ENCODE results near the gene SIT1.

The SIT1 gene

GRCh38 chr9:35682051-35682450 lies 31.3 kb upstream of the SIT1 start:
- Histone ChIP-seq H3K36me3 (ENCODE audit: control insufficient read depth, insufficient read depth, low read length, severe bottlenecking) (peaks cover 43% of the 10 kb centered on the region), H3K4me3 (ENCODE audit: low read length) (no peak overlapping the region)
- DNase-seq (ENCODE audit: low read depth) = no peak

DNA sequence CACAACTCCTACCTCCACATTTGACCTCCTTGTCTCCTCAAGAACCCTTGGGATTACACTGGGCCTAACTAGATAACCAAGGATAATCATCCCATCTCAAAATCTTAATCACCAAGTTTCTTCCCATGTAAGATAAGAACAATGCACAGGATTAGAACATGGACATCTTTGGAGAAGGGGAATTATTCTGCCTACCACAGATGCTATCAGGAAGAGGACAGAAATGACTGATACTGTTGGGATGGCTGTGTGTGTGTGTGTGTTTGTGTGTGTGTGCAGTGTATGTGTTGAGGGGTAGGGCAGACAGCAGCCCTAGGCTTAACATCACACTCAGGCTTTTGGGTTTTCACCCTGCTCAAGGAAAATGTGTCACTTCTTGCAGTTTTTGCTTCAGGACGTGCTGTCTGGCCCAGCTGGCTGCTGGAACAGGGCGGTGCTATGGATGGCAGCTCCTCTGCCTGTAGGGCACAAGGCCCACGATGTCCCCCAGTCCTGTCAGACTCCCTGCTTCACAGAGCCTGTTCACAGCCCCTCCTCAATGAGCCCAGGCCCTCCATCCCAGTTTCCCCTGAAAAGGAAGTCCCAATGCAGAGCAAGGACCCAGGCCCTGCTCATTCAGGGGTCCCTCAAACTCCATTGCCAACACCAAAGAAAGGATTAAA lies 30.7 kb upstream of the SIT1 start:
- Histone ChIP-seq H3K27me3 (replicated peaks; ENCODE audit: control insufficient read depth, insufficient read depth, low read length) (no peaks in the 10 kb centered on the region), H3K4me3 (ENCODE audit: low read length) (no peak overlapping the region), H3K36me3 (ENCODE audit: control insufficient read depth, insufficient read depth, low read length, severe bottlenecking) (peaks cover 43% of the 10 kb centered on the region), H3K9ac (ENCODE audit: low read length) (no peak overlapping the region), H3K9me3 (ENCODE audit: control insufficient read depth, low read length) (no peaks in the 10 kb centered on the region), H3K4me1 (ENCODE audit: control insufficient read depth, insufficient read depth, low read length) (peaks cover 10% of the 10 kb centered on the region)
- DNase-seq (ENCODE audit: low read depth) = no peak

More at GRCh38 chr9:35682051-35682450, 31.3 kb upstream of the SIT1 start:
- Histone ChIP-seq H3K27me3 (replicated peaks; ENCODE audit: control insufficient read depth, insufficient read depth, low read length) (no peaks in the 10 kb centered on the region), H3K9me3 (ENCODE audit: control insufficient read depth, low read length) (no peaks in the 10 kb centered on the region), H3K9ac (ENCODE audit: low read length) (no peak overlapping the region), H3K4me1 (ENCODE audit: control insufficient read depth, insufficient read depth, low read length) (peaks cover 16% of the 10 kb centered on the region)

- DNase-seq (ENCODE audit: low read depth) = no peak
- H3K4me3 ChIP-seq (ENCODE audit: low read length) = no peak overlapping the region
- no peaks in the 10 kb centered on the region for H3K9me3 ChIP-seq (ENCODE audit: control insufficient read depth, low read length)
- no peak overlapping the region for H3K9ac ChIP-seq (ENCODE audit: low read length)
- peaks cover 40% of the 10 kb centered on the region for H3K36me3 ChIP-seq (ENCODE audit: control insufficient read depth, insufficient read depth, low read length, severe bottlenecking)
- H3K27me3 ChIP-seq (replicated peaks; ENCODE audit: control insufficient read depth, insufficient read depth, low read length) = no peaks in the 10 kb centered on the region
- peaks cover 8% of the 10 kb centered on the region for H3K4me1 ChIP-seq (ENCODE audit: control insufficient read depth, insufficient read depth, low read length)
These were observed 29.8 kb upstream of the SIT1 start for GRCh38 chr9:35680331-35681105.

DNA sequence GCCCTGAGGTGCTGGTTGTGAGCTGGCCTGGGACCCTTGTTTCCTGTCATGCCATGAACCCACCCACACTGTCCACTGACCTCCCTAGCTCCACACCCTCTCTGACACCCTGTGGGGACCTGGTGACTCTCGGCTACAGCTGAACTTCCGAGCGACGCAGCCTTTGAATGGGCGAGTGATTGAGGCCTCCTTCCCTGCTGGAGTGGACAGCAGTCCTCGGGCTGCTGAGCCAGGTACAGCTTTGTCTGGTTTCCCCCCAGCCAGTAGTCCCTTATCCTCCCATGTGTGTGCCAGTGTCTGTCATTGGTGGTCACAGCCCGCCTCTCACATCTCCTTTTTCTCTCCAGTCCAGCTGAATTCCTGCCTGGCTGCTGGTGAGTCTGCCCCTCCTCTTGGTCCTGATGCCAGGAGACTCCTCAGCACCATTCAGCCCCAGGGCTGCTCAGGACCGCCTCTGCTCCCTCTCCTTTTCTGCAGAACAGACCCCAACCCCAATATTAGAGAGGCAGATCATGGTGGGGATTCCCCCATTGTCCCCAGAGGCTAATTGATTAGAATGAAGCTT lies 29.1 kb upstream of the SIT1 start:
- H3K4me3 ChIP-seq (ENCODE audit: low read length) = no peak overlapping the region
- H3K9ac ChIP-seq (ENCODE audit: low read length) = no peak overlapping the region
- H3K36me3 ChIP-seq (ENCODE audit: control insufficient read depth, insufficient read depth, low read length, severe bottlenecking) = peaks cover 33% of the 10 kb centered on the region
- H3K4me1 ChIP-seq (ENCODE audit: control insufficient read depth, insufficient read depth, low read length) = peaks cover 8% of the 10 kb centered on the region
- no peaks in the 10 kb centered on the region for H3K9me3 ChIP-seq (ENCODE audit: control insufficient read depth, low read length)
- DNase-seq (ENCODE audit: low read depth) = no peak
- no peaks in the 10 kb centered on the region for H3K27me3 ChIP-seq (replicated peaks; ENCODE audit: control insufficient read depth, insufficient read depth, low read length)

- no peaks in the 10 kb centered on the region for H3K9me3 ChIP-seq (ENCODE audit: control insufficient read depth, low read length)
- H3K9ac ChIP-seq (ENCODE audit: low read length) = no peak overlapping the region
- peaks cover 26% of the 10 kb centered on the region for H3K36me3 ChIP-seq (ENCODE audit: control insufficient read depth, insufficient read depth, low read length, severe bottlenecking)
- H3K4me1 ChIP-seq (ENCODE audit: control insufficient read depth, insufficient read depth, low read length) = peaks cover 8% of the 10 kb centered on the region
- H3K4me3 ChIP-seq (ENCODE audit: low read length) = no peak overlapping the region
- DNase-seq (ENCODE audit: low read depth) = no peak
- H3K27me3 ChIP-seq (replicated peaks; ENCODE audit: control insufficient read depth, insufficient read depth, low read length) = no peaks in the 10 kb centered on the region
These were observed 28.4 kb upstream of the SIT1 start for GRCh38 chr9:35679091-35679490.

DNA sequence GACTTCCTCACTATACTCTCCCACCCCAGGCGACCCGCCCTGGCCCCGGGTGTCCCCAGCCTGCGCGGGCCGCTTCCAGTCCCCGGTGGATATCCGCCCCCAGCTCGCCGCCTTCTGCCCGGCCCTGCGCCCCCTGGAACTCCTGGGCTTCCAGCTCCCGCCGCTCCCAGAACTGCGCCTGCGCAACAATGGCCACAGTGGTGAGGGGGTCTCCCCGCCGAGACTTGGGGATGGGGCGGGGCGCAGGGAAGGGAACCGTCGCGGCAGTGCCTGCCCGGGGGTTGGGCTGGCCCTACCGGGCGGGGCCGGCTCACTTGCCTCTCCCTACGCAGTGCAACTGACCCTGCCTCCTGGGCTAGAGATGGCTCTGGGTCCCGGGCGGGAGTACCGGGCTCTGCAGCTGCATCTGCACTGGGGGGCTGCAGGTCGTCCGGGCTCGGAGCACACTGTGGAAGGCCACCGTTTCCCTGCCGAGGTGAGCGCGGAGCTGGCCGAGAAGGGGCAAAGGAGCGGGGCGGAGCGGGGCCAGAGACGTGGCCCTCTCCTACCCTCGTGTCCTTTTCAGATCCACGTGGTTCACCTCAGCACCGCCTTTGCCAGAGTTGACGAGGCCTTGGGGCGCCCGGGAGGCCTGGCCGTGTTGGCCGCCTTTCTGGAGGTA lies 25.1 kb upstream of the SIT1 start:
- H3K4me1 ChIP-seq (ENCODE audit: control insufficient read depth, insufficient read depth, low read length) = peaks cover 5% of the 10 kb centered on the region
- peak; percentile 50 for DNase-seq (ENCODE audit: low read depth)
- no peaks in the 10 kb centered on the region for H3K27me3 ChIP-seq (replicated peaks; ENCODE audit: control insufficient read depth, insufficient read depth, low read length)
- H3K9me3 ChIP-seq (ENCODE audit: control insufficient read depth, low read length) = no peaks in the 10 kb centered on the region
- H3K4me3 ChIP-seq (ENCODE audit: low read length) = peak overlapping the region; percentile 74
- peak overlapping the region; percentile 67 for H3K9ac ChIP-seq (ENCODE audit: low read length)
- no peaks in the 10 kb centered on the region for H3K36me3 ChIP-seq (ENCODE audit: control insufficient read depth, insufficient read depth, low read length, severe bottlenecking)

GRCh38 chr9:35675204-35675603 lies 24.5 kb upstream of the SIT1 start:
- H3K9ac ChIP-seq (ENCODE audit: low read length) = no peak overlapping the region
- no peaks in the 10 kb centered on the region for H3K9me3 ChIP-seq (ENCODE audit: control insufficient read depth, low read length)
- no peak for DNase-seq (ENCODE audit: low read depth)
- H3K4me3 ChIP-seq (ENCODE audit: low read length) = peak overlapping the region; percentile 74
- peaks cover 5% of the 10 kb centered on the region for H3K4me1 ChIP-seq (ENCODE audit: control insufficient read depth, insufficient read depth, low read length)
- no peaks in the 10 kb centered on the region for H3K36me3 ChIP-seq (ENCODE audit: control insufficient read depth, insufficient read depth, low read length, severe bottlenecking)
- no peaks in the 10 kb centered on the region for H3K27me3 ChIP-seq (replicated peaks; ENCODE audit: control insufficient read depth, insufficient read depth, low read length)

DNA sequence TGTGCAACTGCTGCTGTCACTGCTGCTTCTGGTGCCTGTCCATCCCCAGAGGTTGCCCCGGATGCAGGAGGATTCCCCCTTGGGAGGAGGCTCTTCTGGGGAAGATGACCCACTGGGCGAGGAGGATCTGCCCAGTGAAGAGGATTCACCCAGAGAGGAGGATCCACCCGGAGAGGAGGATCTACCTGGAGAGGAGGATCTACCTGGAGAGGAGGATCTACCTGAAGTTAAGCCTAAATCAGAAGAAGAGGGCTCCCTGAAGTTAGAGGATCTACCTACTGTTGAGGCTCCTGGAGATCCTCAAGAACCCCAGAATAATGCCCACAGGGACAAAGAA lies 23.3 kb upstream of the SIT1 start:
- DNase-seq (ENCODE audit: low read depth) = no peak
- H3K27me3 ChIP-seq (replicated peaks; ENCODE audit: control insufficient read depth, insufficient read depth, low read length) = no peaks in the 10 kb centered on the region
- H3K36me3 ChIP-seq (ENCODE audit: control insufficient read depth, insufficient read depth, low read length, severe bottlenecking) = no peaks in the 10 kb centered on the region
- H3K4me1 ChIP-seq (ENCODE audit: control insufficient read depth, insufficient read depth, low read length) = peaks cover 5% of the 10 kb centered on the region
- H3K9ac ChIP-seq (ENCODE audit: low read length) = no peak overlapping the region
- H3K4me3 ChIP-seq (ENCODE audit: low read length) = no peak overlapping the region
- H3K9me3 ChIP-seq (ENCODE audit: control insufficient read depth, low read length) = no peaks in the 10 kb centered on the region

DNA sequence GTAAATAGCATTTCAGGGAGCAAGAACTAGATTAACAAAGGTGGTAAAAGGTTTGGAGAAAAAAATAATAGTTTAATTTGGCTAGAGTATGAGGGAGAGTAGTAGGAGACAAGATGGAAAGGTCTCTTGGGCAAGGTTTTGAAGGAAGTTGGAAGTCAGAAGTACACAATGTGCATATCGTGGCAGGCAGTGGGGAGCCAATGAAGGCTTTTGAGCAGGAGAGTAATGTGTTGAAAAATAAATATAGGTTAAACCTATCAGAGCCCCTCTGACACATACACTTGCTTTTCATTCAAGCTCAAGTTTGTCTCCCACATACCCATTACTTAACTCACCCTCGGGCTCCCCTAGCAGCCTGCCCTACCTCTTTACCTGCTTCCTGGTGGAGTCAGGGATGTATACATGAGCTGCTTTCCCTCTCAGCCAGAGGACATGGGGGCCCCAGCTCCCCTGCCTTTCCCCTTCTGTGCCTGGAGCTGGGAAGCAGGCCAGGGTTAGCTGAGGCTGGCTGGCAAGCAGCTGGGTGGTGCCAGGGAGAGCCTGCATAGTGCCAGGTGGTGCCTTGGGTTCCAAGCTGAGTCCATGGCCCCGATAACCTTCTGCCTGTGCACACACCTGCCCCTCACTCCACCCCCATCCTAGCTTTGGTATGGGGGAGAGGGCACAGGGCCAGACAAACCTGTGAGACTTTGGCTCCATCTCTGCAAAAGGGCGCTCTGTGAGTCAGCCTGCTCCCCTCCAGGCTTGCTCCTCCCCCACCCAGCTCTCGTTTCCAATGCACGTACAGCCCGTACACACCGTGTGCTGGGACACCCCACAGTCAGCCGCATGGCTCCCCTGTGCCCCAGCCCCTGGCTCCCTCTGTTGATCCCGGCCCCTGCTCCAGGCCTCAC lies 22.6 kb upstream of the SIT1 start, which contains the start of gene CA9:
Gene CA9, plus strand, starts transcription at position 797 of the 893 bp plus-strand sequence. Its CDS starts 32 bp downstream, at position 829.
- Histone ChIP-seq H3K4me3 (ENCODE audit: low read length) (no peak within 1 kb of the TSS), H3K9ac (ENCODE audit: low read length) (no peak within 1 kb of the TSS), H3K36me3 (ENCODE audit: control insufficient read depth, insufficient read depth, low read length, severe bottlenecking) (no peaks in the 10 kb centered on the region), H3K27me3 (replicated peaks; ENCODE audit: control insufficient read depth, insufficient read depth, low read length) (no peaks in the 10 kb centered on the region), H3K9me3 (ENCODE audit: control insufficient read depth, low read length) (no peaks in the 10 kb centered on the region), H3K4me1 (ENCODE audit: control insufficient read depth, insufficient read depth, low read length) (peaks cover 5% of the 10 kb centered on the region)
- no peak for DNase-seq (ENCODE audit: low read depth)

DNA sequence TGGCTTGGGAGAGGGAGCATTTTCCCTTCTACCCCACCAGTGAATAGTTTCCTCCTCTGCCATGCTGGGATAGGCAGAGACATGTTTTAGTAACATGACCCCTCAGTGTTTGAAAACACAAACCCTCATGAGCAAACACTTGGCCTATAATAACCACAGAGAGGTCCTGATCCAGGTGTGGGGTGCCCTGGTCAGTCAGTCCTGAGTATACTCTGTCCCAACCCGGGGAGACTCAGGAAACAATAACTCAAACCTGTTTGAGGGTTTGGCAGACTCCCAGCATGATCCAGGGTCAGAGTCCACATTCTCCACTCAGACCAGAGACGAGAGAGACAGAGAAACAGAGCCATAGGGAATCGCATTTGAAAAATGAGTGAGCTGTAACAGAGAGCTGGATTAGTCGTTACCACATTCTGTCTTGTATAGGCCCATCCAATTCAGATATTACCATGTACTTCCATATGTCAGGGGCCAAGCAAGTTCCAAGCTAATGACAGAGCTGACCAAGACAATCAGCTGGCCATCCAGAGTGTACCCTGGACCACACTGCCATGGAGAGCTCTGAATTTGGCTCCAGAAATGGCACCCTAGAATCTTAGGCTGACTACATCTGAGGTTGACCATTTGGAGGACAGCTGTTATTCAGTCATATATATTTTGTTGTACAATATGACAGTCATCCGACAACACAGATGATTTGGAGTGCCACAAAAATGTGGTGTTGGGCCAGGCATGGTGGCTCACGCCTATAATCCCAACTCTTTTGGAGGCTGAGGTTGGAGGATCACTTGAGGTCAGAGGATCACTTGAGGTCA lies 18.8 kb upstream of the SIT1 start:
- Histone ChIP-seq H3K9ac (ENCODE audit: low read length) (no peak overlapping the region), H3K36me3 (ENCODE audit: control insufficient read depth, insufficient read depth, low read length, severe bottlenecking) (no peaks in the 10 kb centered on the region), H3K27me3 (replicated peaks; ENCODE audit: control insufficient read depth, insufficient read depth, low read length) (no peaks in the 10 kb centered on the region), H3K4me3 (ENCODE audit: low read length) (no peak overlapping the region), H3K4me1 (ENCODE audit: control insufficient read depth, insufficient read depth, low read length) (peaks cover 7% of the 10 kb centered on the region), H3K9me3 (ENCODE audit: control insufficient read depth, low read length) (no peaks in the 10 kb centered on the region)
- DNase-seq (ENCODE audit: low read depth) = no peak

Measured in adipocyte (in vitro differentiated cells).